HG03139 (cell line): ENCODE results near the gene DOCK4.
"Not testable (repeated sequence)": the region's sequence is repeated elsewhere in the genome, so short reads cannot be mapped to it uniquely, and the experiment has no call there.

Experiments used
- ATAC-seq: cut with Tn5 transposase; IDR thresholded peaks from one replicate; pipeline ENCODE4 v1.9.1; 2021; ENCODE audit not compliant: unreplicated experiment

DOCK4 gene

DNA sequence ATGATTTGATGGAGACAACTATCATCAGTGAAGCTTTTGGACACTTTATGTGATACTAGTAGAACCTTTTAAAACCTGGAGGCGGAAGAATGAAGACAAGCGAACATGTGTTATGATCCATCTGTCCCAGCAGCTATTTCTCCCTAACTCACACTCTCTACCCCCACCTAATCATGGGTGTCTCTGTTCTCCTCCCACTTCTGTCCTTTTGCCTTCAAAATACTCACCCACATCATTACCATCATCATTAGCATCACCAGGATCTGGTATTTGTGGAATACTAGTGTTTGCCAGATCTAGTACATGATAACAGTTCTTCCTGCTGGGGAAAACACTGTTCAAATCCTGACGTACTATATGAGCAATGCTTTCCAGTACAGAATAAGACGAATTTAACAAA, 287.7 kb downstream of the DOCK4 start:
- no peak for ATAC-seq

DNA sequence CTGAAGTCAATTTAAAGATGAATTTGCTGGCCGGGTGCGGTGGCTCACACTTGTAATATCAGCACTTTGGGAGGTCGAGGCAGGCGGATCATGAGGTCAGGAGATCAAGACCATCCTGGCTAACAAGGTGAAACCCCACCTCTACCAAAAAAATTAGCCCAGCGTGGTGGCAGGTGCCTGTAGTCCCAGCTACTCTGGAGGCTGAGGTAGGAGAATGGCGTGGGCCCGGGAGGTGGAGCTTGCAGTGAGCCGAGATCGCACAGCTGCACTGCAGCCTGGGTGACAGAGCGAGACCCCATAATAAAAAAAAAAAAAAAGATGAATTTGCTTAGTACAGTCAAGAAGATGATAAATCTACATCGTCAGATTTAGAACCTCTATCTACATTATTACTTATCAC, 288.8 kb downstream of the DOCK4 start:
- not testable (repeated sequence) for ATAC-seq

DNA sequence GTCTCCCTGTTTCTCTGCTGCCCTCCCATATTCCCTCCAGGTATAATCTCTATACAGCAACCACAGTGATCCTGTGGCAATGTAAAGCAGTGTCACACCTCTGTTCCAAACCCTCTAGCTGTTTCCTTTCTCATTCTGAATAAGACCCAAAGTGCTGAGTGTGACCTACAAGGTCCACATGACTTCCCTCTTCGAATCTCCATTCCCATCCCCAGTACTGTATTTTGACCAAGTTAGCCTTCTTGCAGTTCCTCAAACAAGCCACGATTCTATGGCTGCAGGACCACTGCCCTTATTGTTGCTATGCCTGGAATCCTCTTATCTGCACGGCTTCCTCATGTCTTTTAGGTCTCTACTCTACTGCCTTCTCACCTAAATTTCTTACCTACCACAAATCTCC, 291.9 kb downstream of the DOCK4 start:
- no peak for ATAC-seq

DNA sequence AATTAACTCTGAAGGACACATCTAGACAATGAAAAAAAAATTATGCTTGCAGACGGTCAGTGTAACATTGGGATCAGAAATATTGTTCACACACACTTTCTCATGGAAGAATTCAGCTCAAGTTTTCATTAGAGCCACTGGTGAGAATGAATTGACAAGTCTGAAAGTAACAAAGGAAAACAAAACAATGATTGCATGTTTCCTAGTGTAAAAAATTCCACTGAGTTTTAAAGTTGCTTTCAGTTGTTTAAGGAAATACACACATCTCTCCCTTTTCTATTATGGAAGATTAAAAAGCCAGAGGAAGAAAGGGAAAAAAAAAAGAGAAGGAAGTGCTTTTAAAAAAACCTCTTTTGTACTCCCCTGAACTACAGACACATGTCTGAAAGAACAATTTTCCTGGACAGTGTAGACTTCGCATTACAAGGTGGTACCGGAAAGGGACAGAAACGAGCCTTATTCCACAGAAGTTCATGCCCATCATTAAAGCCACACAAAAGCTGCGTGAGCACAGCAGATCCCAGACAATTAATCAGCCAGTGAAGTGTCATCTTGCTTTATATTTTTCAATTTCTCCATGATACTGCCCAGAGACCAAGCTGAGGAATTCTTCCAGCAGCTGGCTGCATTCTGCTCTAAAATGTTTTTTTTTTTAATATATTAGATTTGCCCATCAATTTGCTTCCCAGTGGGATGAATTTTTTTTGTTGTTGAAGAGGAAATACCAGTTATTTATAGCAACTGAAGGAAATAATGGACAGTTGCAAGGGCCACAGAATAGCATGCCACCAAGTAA, 294.8 kb downstream of the DOCK4 start:
- ATAC-seq: no peak

DNA sequence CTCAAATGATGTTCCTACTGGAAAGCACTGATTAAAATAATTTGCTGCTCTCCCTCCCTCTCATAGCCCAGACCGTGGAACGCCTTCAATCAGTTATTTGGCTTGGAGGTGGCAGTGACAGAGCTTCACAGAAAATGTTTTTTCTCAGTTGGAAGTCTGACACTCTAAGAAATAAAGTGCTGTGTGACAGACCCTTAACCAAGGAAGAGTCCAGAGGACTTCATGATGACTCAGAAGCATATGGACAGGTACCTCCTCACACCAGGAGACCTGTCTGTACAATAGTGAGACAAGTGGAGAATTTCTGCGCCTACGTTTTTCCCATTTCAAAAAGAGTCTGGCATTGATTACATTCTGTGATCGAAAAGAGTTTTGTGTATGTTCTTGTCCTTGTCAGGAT, 295.5 kb downstream of the DOCK4 start:
- no peak for ATAC-seq

DNA sequence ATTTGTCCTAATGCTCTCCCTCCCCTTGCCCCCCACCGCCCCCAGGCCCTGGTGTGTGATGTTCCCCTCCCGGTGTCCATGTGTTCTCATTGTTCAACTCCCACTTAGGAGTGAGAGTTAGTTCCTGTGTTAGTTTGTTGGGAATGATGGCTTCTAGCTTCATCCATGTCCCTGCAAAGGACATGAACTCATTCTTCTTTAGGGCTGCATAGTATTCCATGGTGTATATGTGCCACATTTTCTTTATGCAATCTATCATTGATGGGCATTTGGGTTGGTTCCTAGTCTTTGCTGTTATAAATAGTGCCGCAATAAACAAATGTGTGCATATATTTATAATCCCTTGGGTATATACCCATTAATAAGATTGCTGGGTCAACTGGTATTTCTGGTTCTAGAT, 297.5 kb downstream of the DOCK4 start:
- ATAC-seq: not testable (repeated sequence)

DNA sequence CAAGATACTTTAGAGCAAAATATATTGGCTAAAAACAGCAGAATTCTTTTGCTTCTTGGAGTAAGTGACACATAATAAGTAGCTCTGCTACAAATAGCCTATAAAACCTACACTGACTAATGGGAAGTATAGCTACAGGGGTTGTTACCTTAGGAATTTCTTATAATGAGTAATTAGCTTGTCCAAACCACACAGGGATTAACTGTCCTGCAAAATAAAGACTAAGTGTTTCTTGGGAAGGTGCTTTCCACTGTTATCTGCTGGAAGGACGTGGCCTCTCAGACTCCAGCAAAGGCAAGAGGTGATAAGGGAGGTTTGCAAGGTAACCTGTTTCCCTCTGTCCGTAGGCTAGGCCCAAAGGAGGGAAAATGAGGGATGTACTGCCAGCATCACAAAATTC, 302.4 kb downstream of the DOCK4 start:
- no peak for ATAC-seq

- no peak for ATAC-seq
These were observed 303.2 kb downstream of the DOCK4 start for GRCh38 chr7:111903016-111903415.

DNA sequence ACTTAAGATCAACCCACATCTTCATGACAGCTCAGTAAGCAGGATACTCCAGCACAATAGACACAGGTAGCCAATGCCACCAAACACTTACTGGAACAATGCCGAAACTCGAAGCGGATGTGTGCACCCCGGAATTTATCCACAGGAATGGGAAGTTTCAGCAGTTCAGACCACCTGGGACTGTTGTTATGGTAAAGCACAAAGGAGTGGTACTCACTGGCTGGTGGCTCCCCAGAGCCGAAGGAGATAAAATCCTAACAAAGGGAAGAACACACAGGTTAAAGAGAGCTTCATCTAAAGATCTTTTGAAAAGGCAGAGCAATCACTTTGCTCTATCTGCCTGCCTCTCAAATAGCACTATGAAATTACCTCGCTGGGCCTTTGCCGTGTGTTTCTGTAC, 305.9 kb downstream of the DOCK4 start:
- no peak for ATAC-seq

DNA sequence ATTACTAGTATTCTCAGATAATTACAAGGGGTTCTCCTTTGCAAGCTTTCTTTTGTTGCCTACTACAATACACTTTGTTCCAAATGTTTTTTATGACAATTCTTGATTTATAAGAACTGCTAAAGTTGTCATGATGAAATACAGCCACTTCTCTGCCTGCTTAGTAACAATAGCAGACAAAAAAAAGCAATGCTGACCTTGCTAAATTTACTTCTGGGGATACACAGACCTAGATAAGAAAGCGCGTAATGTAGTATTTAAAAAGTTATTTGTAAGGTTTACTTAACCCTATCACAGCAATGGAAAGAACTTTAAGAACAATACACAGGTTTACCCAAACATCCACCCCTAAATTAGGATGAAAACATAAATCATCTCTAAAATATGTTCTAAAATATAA, 311.1 kb downstream of the DOCK4 start:
- no peak for ATAC-seq

- ATAC-seq: no peak
These were observed 311.7 kb downstream of the DOCK4 start for GRCh38 chr7:111894518-111894917.

DNA sequence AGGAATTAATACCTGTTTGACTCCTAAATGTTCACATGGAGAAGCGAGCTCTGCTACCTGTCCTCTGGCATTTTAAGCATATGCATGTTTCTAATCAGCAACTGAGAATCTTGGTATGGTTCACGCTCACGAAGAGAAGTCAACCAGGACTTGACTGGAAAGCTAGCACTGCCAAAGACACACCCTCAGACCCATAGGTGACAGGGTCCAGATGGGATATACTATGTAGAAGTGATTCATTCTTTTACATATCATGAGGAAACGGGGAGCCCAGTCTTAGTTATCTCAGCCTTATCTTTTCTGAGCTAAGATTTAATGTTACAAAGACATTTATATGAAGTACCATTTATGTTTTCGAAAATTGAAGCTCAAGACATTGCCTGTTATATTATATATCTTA, 313.0 kb downstream of the DOCK4 start:
- no peak for ATAC-seq

DNA sequence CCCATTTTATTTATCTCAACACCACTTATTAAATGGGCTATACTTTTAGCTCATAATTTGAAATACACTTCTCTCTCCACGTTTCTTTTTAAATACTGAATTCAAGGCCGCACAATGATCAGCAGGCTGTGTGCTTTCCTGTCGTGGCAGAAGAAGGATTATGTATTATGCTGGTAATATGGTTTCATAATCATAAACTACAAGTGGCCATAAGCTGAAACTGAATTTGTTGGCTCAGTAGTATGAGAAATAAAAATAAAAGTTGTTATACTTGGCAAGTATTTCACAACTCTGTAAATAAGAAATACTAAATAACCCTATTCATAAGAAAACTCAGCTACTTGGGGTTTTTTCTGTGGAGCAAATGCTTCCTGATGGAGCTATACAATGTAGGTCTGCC, 313.6 kb downstream of the DOCK4 start:
- ATAC-seq: no peak

DNA sequence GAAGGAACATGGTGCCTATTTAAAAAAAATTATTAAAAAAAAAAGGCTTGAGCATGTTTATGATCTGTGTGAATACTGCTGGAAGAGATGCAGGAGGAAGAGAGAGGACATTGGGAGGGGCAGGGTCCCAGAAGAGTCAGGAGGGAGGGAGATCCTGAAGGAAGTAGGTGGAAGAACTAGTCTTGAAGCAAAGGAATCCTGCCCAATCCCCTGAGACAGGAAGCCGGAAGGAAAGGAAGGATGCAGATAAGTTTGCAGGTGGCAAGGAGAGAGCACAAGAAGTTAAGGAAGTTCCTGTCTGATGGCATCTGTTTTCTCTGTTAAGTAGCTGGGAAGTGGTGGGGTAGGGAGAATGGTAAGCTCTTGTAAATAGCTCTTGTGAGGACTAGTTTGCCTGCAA, 318.5 kb downstream of the DOCK4 start:
- ATAC-seq: no peak

DNA sequence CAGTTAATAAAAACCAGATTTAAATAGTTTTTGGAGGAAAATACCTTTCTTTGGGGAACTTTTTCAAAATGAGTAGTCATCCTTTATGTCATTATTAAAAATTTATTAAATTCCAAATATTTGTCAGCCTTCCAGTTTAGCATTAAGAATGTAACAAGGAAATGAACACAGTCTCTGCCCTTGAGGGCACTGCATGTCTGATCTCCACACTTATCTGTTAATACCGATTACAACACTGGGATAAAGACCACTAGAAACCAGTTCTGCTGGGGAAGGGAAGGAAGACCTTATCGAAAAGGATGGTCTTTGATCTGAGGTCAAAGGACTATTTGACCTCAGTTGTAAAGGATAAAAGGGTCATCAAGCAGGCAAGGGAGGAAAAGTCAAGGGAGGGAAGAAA, 320.0 kb downstream of the DOCK4 start:
- ATAC-seq: no peak

DNA sequence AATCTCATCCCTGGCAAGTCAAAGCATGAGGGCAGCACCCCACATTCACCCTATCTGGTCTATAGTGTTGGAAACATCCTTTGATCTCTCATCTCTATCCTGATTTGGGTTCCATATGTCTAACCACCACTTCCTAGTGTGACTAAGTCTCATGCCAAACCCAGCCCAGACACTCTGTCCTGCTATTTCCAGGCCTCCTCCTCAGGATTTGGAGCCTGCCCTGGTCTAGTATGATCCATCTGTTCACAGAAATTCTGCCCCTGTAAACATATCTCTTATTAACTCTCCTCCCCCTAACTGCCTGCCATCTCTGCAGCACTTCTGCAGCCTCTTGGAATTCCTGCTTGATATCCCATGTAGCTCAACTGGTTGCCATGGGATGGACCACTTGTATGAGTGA, 323.0 kb downstream of the DOCK4 start:
- ATAC-seq: no peak

DNA sequence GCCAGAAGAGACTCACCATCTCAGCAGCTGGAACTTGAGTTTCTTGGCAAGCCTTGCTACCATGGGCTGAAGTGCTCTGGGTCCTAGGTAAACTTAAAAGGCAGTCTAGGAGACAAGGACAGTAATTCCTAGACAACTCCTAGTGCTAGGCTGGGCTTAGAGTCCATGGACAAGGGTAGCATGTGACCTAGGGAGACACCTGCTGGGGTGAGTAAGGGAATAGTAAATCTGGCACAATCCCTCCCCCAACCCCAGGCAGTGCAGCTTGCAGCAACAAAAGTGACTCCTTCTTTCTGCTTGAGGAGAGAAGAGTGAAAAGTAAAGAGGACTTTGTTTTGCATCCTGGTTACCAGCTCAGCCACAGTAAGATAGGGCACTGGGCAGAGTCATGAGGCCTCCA, 327.4 kb downstream of the DOCK4 start:
- ATAC-seq: no peak

GRCh38 chr7:111877931-111878330, 328.3 kb downstream of the DOCK4 start:
- ATAC-seq: no peak

- no peak for ATAC-seq
These were observed 332.1 kb downstream of the DOCK4 start for GRCh38 chr7:111873963-111874690.

- ATAC-seq: no peak
These were observed 332.9 kb downstream of the DOCK4 start for GRCh38 chr7:111873326-111873646.

DNA sequence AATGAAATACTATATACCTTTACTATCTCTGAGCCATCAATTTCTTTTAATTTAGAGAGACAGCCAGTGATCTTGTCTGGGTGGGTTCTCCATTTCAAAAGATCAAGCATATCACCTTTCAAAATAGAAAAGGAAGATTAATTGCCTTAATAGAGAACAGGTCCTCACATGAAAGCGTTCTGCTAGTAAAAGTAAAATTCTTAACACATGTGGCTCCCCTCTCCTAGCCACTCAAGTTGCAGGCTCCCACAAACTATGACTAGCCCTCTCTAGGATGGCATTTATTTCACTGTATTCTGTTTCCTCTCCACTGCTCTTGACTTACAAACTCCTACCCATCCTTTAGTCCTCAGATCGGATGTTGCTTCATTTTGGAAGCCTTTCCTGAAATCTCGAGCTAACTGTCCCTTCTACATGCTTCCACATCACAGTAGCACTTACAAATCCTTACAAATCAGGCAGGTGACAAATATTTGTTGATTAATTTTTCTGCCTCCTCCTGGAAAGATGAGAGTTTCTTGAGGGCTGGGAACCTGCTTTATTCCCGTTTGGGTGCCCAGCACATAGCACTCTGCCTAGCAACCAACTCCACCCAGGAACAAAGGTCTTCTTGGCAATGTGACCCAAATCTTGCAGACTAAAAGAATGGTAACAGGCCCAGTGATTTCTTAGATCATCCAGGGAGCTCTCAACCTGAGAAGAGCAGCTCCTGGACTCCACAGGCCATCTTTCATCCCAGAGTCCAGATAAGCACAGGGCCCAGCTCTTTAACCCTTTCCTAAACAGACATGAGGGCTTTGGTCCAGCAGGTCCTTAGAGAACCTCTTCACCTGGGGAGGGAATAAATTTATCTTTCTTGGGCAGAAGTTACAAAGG, 333.5 kb downstream of the DOCK4 start:
- no peak for ATAC-seq

- no peak for ATAC-seq
These were observed 334.9 kb downstream of the DOCK4 start for GRCh38 chr7:111871283-111871682.
